KMS-11 (cell line): ENCODE results near the gene ADAMTSL5.
"Not testable (repeated sequence)": the region's sequence is repeated elsewhere in the genome, so short reads cannot be mapped to it uniquely, and the experiment has no call there.

ENCODE experiments used
- H2AFZ ChIP-seq: fragments of 200-600 bp; sonication (generic); 2 replicates; pipeline ENCODE4 v1.6.1; 2016; ENCODE audit warnings: antibody characterized with exemption, mixed run types, low read depth
- H3K27ac ChIP-seq: fragments of 200-600 bp; sonication (generic); 2 replicates; pipeline ENCODE4 v1.6.1; 2016; ENCODE audit warnings: mild to moderate bottlenecking, mixed run types
- H3K27me3 ChIP-seq: fragments of 200-600 bp; sonication (generic); 2 replicates; pipeline ENCODE4 v1.6.1; 2017; ENCODE audit warnings: mild to moderate bottlenecking, low read depth, mixed run types, moderate library complexity; ENCODE audit not compliant: insufficient read depth
- H3K36me3 ChIP-seq: fragments of 200-600 bp; sonication (generic); 2 replicates; pipeline ENCODE4 v1.6.1; 2017; ENCODE audit warnings: mild to moderate bottlenecking, mixed run types; ENCODE audit not compliant: insufficient read depth
- H3K4me1 ChIP-seq: fragments of 200-600 bp; sonication (generic); 2 replicates; pipeline ENCODE4 v1.6.1; 2016; ENCODE audit warnings: mild to moderate bottlenecking, low read depth, mixed run types; ENCODE audit not compliant: poor library complexity, severe bottlenecking
- H3K4me2 ChIP-seq: fragments of 200-600 bp; sonication (generic); 2 replicates; pipeline ENCODE4 v1.7.0; 2016; ENCODE audit warnings: mild to moderate bottlenecking, mixed run types
- H3K4me3 ChIP-seq: fragments of 200-600 bp; sonication (generic); IDR thresholded peaks from 2 replicates; pipeline ENCODE4 v1.6.1; 2017; ENCODE audit warnings: low read depth, low read length, mixed read lengths; ENCODE audit not compliant: insufficient read depth
- H3K79me2 ChIP-seq: fragments of 200-600 bp; sonication (generic); 2 replicates; pipeline ENCODE4 v1.6.1; 2016; ENCODE audit warnings: low read depth, mixed run types; ENCODE audit not compliant: insufficient read depth
- H3K9ac ChIP-seq: fragments of 200-600 bp; sonication (generic); 2 replicates; pipeline ENCODE4 v1.6.1; 2016; ENCODE audit warnings: mild to moderate bottlenecking, mixed run types
- H4K20me1 ChIP-seq: fragments of 200-600 bp; sonication (generic); 2 replicates; pipeline ENCODE4 v1.6.1; 2016; ENCODE audit warnings: mild to moderate bottlenecking, mixed run types; ENCODE audit not compliant: insufficient read depth
- TF ChIP-seq, protein P1 (sequence below): fragments of 200-600 bp; sonication (generic); conservative IDR thresholded peaks from 2 replicates; pipeline ENCODE4 v1.6.1; 2017; ENCODE audit warnings: low read depth, mild to moderate bottlenecking, antibody characterized with exemption, low read length, moderate library complexity, mixed read lengths

ADAMTSL5 gene

DNA sequence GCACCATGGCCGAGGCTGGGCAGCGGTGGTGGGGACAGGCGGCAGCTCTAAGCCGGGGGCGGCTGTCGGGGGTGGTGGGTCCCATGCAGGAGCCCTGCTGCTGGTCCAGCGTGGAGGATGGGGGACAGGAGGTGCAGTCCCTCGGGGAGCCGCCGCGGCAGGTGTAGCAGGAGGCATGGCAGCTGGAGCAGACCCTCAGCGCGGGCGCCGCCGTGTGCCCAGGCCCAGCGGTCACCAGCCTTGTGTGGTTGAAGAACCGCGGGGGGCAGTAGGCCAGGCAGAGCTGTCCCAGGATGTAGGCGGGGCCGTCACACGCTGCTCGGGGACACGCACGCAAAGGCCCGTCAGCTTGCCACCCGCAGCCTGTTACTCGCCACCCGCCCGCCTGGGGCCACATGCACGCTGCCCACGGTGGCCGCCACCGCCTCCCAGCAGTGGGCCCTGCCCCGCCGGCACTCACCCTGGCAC is 30.9 kb downstream of the ADAMTSL5 start:
- H3K27ac ChIP-seq, result no peak overlapping the region
- H3K4me1 ChIP-seq, result peaks cover 13% of the 10 kb centered on the region
- no peak overlapping the region for H3K9ac ChIP-seq

DNA sequence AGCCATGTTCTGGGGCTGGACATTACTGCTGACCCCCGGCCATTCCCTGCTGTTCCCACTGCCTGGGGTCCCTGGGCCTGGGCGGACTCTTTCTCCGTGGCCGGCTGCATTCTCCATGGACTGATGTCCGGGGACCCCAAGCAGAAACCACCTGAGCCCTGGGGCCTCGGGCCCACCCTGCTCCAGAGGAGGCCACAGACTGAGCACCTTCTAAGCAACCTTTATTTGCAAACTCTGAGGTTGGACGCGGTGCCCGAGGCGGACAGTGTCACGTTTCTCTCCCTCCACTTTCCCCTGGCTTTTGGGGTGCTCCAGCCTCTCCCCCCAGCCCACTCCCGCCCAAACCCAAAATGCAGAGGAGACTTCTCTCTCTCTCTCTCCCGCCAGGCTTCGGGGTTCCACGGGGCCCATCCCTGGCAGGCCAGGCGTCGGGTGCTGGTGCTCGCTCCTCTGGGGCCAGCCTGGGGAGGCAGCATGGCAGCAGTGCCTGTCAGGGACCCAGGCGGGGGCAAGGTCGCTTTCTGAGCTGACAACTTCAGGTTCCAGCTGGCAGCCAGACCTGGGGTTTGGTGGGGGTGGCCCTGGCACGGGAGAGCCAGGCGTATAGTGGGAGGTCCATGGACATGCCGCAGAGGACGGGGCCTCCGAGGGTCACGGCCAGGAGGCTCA is 31.5 kb downstream of the ADAMTSL5 start:
- no peak overlapping the region for H2AFZ ChIP-seq
- no peak overlapping the region for H3K4me3 ChIP-seq
- TF ChIP-seq, protein P1, sequence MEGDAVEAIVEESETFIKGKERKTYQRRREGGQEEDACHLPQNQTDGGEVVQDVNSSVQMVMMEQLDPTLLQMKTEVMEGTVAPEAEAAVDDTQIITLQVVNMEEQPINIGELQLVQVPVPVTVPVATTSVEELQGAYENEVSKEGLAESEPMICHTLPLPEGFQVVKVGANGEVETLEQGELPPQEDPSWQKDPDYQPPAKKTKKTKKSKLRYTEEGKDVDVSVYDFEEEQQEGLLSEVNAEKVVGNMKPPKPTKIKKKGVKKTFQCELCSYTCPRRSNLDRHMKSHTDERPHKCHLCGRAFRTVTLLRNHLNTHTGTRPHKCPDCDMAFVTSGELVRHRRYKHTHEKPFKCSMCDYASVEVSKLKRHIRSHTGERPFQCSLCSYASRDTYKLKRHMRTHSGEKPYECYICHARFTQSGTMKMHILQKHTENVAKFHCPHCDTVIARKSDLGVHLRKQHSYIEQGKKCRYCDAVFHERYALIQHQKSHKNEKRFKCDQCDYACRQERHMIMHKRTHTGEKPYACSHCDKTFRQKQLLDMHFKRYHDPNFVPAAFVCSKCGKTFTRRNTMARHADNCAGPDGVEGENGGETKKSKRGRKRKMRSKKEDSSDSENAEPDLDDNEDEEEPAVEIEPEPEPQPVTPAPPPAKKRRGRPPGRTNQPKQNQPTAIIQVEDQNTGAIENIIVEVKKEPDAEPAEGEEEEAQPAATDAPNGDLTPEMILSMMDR, result no peak
- no peak overlapping the region for H3K4me2 ChIP-seq
- H3K4me1 ChIP-seq, result peaks cover 13% of the 10 kb centered on the region
- no peak overlapping the region for H3K9ac ChIP-seq
- H3K27ac ChIP-seq, result no peak overlapping the region
- no peaks in the 10 kb centered on the region for H4K20me1 ChIP-seq
- peaks cover 9% of the 10 kb centered on the region for H3K79me2 ChIP-seq
- peaks cover 37% of the 10 kb centered on the region for H3K27me3 ChIP-seq
- H3K36me3 ChIP-seq, result no peaks in the 10 kb centered on the region; the same call in 1 of the 2 replicates

More for the DNA sequence above, 30.9 kb downstream of the ADAMTSL5 start:
- Histone ChIP-seq H3K27me3 (peaks cover 37% of the 10 kb centered on the region), H3K4me3 (no peak overlapping the region), H3K4me2 (no peak overlapping the region), H3K36me3 (no peaks in the 10 kb centered on the region), H3K79me2 (peaks cover 9% of the 10 kb centered on the region), H2AFZ (no peak overlapping the region), H4K20me1 (no peaks in the 10 kb centered on the region)
- TF ChIP-seq, protein P1, result no peak

DNA sequence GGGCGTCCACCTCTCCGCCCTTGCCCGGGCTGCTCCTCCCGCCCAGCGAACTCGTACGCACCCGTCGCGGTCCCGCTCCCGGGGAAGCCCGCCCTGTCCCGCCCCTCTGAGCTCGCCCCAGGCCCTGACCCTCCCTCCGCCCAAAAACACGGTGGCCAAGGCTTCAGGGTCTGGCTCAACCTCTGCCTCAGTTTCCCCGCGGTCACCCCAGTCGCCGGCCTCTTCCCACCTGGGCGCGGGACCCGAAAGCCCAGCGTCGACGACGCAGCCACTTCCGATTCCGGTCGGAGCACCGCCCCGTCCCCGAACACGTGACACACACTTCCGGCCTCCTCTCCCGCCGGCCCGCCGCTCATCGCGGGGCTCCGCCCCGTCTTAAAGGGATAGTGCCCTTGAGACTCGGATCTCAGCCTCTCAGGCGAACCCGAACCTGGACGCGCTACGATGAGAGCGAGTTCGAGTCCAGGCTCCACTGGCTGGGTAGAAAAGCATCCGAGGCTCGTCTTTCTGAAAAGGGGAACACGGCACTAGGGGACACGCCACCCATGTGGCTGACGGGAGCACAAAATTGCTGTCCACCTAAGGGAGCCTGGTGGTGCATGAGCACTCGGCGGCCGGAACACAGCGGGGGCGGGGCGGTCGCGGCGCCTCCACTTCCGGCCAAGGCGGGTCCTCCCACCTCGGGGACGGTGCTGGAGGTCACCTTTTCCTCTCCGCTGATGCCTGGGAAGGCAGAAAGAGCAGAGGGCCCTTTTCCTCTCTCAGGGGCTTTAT is 33.7 kb downstream of the ADAMTSL5 start, which contains the start of gene C19orf25:
TSS of gene C19orf25 (minus strand) at position 282 of the 774 bp plus-strand sequence. CDS start 312 bp downstream, outside the sequence.
- no peaks in the 10 kb centered on the region for H4K20me1 ChIP-seq
- no peak within 1 kb of the TSS for H3K27ac ChIP-seq
- no peaks in the 10 kb centered on the region; the same call in 1 of the 2 replicates for H3K36me3 ChIP-seq
- peak within 1 kb of the TSS; percentile 42; the same call in 1 of the 2 replicates for H3K9ac ChIP-seq
- H3K4me2 ChIP-seq, result peak within 1 kb of the TSS; percentile 96
- H3K27me3 ChIP-seq, result peaks cover 20% of the 10 kb centered on the region
- H3K4me1 ChIP-seq, result peaks cover 13% of the 10 kb centered on the region
- peaks cover 9% of the 10 kb centered on the region for H3K79me2 ChIP-seq
- H2AFZ ChIP-seq, result peak within 1 kb of the TSS; percentile 92
- TF ChIP-seq, protein P1, result no peak
- H3K4me3 ChIP-seq, result no peak within 1 kb of the TSS

DNA sequence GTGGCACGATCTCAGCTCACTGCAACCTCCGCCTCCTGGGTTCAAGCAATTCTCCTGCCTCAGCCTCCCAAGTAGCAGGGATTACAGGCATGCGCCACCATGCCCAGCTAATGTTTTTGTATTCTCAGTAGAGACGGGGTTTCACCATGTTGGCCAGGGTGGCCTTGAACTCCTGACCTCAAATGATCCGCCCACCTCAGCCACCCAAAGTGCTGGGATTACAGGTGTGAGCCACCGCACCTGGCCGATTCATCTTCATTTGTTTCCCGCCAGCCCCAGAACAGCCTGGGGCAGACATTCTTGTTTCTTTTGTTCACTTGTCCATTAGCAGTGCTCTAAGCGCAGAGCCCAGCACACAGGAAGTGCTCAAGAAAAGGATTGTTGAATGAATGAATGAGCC is 35.8 kb downstream of the ADAMTSL5 start:
- not testable (repeated sequence) for H3K4me2 ChIP-seq, H3K79me2 ChIP-seq, H3K27ac ChIP-seq, H4K20me1 ChIP-seq, H2AFZ ChIP-seq, H3K36me3 ChIP-seq, H3K4me3 ChIP-seq, H3K9ac ChIP-seq
- Histone ChIP-seq H3K4me1 (peaks cover 13% of the 10 kb centered on the region), H3K27me3 (peaks cover 22% of the 10 kb centered on the region)
